HL-60 (cell line): ENCODE results near the gene ASCC1.

Source experiments
- DNase-seq, 2 experiments: peaks; one replicate each; pipeline ENCODE4 v3.0.0-alpha.2; 2010 to 2020; ENCODE audit warnings: low read depth in 1 of 2, low spot score in 1 of 2
- H3K27ac ChIP-seq: fragments of 250-450 bp; sonication (Bioruptor Pico); replicated peaks from 2 replicates; pipeline ENCODE4 v1.5.1; 2020; ENCODE audit warnings: mild to moderate bottlenecking, moderate library complexity
- H3K27me3 ChIP-seq: fragments of 250-450 bp; sonication (Bioruptor Pico); 2 replicates; pipeline ENCODE4 v1.5.1; 2021; ENCODE audit warnings: mild to moderate bottlenecking, moderate library complexity; ENCODE audit not compliant: insufficient read depth, poor library complexity, severe bottlenecking
- H3K4me3 ChIP-seq: replicated peaks from 2 replicates; pipeline ENCODE4 v1.5.1; 2011; ENCODE audit warnings: mild to moderate bottlenecking, control low read depth, low read length; ENCODE audit not compliant: insufficient read depth
- GABPA ChIP-seq: IDR thresholded peaks from 2 replicates; pipeline ENCODE4 v1.6.1; 2012; ENCODE audit warnings: low read depth
- POLR2AphosphoS5 ChIP-seq: IDR thresholded peaks from 2 replicates; pipeline ENCODE4 v1.6.1; 2012; ENCODE audit warnings: low read depth
- REST ChIP-seq: IDR thresholded peaks from 2 replicates; pipeline ENCODE4 v1.6.1; 2012; ENCODE audit warnings: low read depth; ENCODE audit not compliant: insufficient replicate concordance
- SPI1 ChIP-seq: IDR thresholded peaks from 2 replicates; pipeline ENCODE4 v1.6.1; 2012; ENCODE audit warnings: low read depth, mild to moderate bottlenecking, borderline replicate concordance
- TF ChIP-seq, protein P1 (sequence below): IDR thresholded peaks from one replicate; pipeline ENCODE4 v1.5.1; 2011; ENCODE audit warnings: low read length, control low read depth, inconsistent platforms; ENCODE audit not compliant: insufficient read depth

ASCC1 gene

GRCh38 chr10:72204724-72205123 is 11.4 kb downstream of the ASCC1 start:
- no peak overlapping the region for H3K4me3 ChIP-seq
- DNase-seq, result no peak
- H3K27ac ChIP-seq, result no peak overlapping the region
- no peaks in the 10 kb centered on the region for H3K27me3 ChIP-seq
- TF ChIP-seq REST (no peak), POLR2AphosphoS5 (no peak), GABPA (no peak), SPI1 (no peak)
- TF ChIP-seq, protein P1, sequence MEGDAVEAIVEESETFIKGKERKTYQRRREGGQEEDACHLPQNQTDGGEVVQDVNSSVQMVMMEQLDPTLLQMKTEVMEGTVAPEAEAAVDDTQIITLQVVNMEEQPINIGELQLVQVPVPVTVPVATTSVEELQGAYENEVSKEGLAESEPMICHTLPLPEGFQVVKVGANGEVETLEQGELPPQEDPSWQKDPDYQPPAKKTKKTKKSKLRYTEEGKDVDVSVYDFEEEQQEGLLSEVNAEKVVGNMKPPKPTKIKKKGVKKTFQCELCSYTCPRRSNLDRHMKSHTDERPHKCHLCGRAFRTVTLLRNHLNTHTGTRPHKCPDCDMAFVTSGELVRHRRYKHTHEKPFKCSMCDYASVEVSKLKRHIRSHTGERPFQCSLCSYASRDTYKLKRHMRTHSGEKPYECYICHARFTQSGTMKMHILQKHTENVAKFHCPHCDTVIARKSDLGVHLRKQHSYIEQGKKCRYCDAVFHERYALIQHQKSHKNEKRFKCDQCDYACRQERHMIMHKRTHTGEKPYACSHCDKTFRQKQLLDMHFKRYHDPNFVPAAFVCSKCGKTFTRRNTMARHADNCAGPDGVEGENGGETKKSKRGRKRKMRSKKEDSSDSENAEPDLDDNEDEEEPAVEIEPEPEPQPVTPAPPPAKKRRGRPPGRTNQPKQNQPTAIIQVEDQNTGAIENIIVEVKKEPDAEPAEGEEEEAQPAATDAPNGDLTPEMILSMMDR, result no peak

DNA sequence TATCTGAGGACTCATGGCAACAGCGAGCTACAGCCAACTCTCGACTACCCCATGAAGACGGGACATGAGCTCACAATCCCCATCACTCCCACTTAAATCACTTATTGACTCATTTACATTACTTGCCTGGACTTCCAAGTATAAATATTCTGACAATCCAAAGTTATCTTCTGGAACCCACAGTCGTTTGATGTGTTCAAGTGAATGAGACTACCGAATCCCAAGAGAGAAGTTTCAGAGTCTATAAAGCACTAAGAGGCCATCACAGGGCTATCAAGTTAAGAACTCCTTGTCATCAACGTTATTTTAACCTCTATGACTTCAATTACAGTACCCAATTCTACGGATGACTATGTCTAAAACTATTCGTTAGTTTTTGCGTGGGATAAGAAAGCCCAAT is 11.8 kb downstream of the ASCC1 start:
- no peaks in the 10 kb centered on the region for H3K27me3 ChIP-seq
- no peak for DNase-seq
- H3K4me3 ChIP-seq, result no peak overlapping the region
- no peak for TF ChIP-seq SPI1
- TF ChIP-seq, protein P1, result no peak
- TF ChIP-seq REST, result no peak
- TF ChIP-seq GABPA, result no peak
- TF ChIP-seq POLR2AphosphoS5, result no peak
- H3K27ac ChIP-seq, result no peak overlapping the region

- Histone ChIP-seq H3K27ac (no peak overlapping the region), H3K27me3 (no peaks in the 10 kb centered on the region), H3K4me3 (no peak overlapping the region)
- no peak for DNase-seq
- TF ChIP-seq SPI1 (no peak), POLR2AphosphoS5 (no peak), GABPA (no peak), REST (no peak)
- TF ChIP-seq, protein P1, result no peak
Observed at GRCh38 chr10:72201293-72201692, 14.8 kb downstream of the ASCC1 start.
